Peyer's patch (tissue), 4 donors: ENCODE measurements around the gene JCHAIN. TPM values are rescaled to one million over a fixed set of nuclear protein-coding genes. Genes with fewer than 3 reads are reported as not detected.

Source experiments
- DNase-seq, 3 donors: peaks; one replicate each; pipeline ENCODE4 v3.0.0-alpha.2; 2017 to 2019
- H3K27ac ChIP-seq, 4 donors: fragments of 200-600 bp; sonication (generic); one replicate each; pipeline ENCODE4 v1.5.1; 2016 to 2019
- H3K27me3 ChIP-seq, 2 donors: fragments of 200-600 bp; sonication (generic); one replicate each; pipeline ENCODE4 v1.5.1; 2019
- H3K36me3 ChIP-seq, 3 donors: fragments of 200-600 bp; sonication (generic); one replicate each; pipeline ENCODE4 v1.5.1; 2016 to 2019
- H3K4me1 ChIP-seq, 4 donors: fragments of 200-600 bp; sonication (generic); one replicate each; pipeline ENCODE4 v1.5.1; 2016 to 2019
- H3K4me3 ChIP-seq, 4 donors: fragments of 200-600 bp; sonication (generic); 1 replicate in 3 of 4; 2 replicates in 1 of 4; pipeline ENCODE4 v1.5.1; 2016 to 2019; ENCODE audit warnings: mild to moderate bottlenecking in 1 of 4
- H3K9me3 ChIP-seq, 4 donors: fragments of 200-600 bp; sonication (generic); one replicate each; pipeline ENCODE4 v1.5.1; 2016 to 2019; ENCODE audit warnings: mild to moderate bottlenecking in 1 of 4
- POLR2A ChIP-seq, 2 donors: fragments of 450-650 bp; IDR thresholded peaks; one replicate each; pipeline ENCODE4 v1.5.1; 2017; ENCODE audit warnings: antibody characterized with exemption in 2 of 2, mild to moderate bottlenecking in 2 of 2, moderate library complexity in 2 of 2
- total RNA-seq, 4 donors: library from RNA; depleted of rRNA; stranded (reverse); fragments of >200 nt; gene quantifications; one replicate each; pipeline ENCODE4 v1.1.0, GENCODE V29; 2016
- TF ChIP-seq, protein P1 (sequence below), 6 experiments: fragments of 450-650 bp in 4 of 6; fragments of 200-600 bp in 2 of 6; sonication (generic) in 1 of 6; IDR thresholded peaks; one replicate each; pipeline ENCODE4 v1.5.1; 2017 to 2019; ENCODE audit warnings: antibody characterized with exemption in 6 of 6, mild to moderate bottlenecking in 3 of 6, moderate library complexity in 1 of 6

The JCHAIN gene
- total RNA-seq, 4 donors from 2014 or later: 15.9 to 326 (median 89.6) TPM

DNA sequence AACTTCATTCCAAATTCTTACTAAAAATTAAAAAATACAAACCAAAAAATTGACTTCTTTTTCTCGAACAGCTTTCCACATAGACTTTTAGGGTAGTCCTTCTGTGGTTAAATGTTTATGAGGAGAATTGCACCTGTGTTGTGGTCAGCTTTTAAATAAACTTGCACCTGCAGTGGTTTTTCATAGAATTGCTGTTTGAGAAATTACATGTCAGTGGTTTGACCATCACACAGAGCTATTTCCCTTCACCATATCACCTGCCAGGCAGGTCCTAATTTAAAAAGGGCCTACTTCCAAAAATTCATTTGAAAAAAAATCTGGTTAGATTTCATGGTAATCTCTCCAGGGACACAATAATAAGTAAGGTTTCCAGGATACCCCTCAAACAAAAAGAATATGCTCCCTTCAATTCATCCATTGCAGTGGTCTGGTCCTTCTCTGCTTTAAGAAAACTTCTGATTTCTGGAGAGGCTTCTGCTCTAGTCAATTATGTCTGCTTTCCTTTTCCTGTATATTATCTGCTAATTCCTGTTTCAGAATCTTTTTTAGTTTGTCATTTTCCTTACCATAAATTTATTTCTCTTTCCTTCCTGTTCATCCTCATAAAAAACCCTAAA lies 12.2 kb upstream of the JCHAIN start:
- peak overlapping the region in 2 of 4 donors; percentile 5 to 69 for H3K27ac ChIP-seq
- H3K27me3 ChIP-seq: no peaks in the 10 kb centered on the region
- no peak overlapping the region for H3K4me3 ChIP-seq
- H3K4me1 ChIP-seq: peaks cover 0 to 10% (median 0%) of the 10 kb centered on the region in 4 donors
- no peaks in the 10 kb centered on the region for H3K9me3 ChIP-seq
- no peak for DNase-seq
- TF ChIP-seq, protein P1, sequence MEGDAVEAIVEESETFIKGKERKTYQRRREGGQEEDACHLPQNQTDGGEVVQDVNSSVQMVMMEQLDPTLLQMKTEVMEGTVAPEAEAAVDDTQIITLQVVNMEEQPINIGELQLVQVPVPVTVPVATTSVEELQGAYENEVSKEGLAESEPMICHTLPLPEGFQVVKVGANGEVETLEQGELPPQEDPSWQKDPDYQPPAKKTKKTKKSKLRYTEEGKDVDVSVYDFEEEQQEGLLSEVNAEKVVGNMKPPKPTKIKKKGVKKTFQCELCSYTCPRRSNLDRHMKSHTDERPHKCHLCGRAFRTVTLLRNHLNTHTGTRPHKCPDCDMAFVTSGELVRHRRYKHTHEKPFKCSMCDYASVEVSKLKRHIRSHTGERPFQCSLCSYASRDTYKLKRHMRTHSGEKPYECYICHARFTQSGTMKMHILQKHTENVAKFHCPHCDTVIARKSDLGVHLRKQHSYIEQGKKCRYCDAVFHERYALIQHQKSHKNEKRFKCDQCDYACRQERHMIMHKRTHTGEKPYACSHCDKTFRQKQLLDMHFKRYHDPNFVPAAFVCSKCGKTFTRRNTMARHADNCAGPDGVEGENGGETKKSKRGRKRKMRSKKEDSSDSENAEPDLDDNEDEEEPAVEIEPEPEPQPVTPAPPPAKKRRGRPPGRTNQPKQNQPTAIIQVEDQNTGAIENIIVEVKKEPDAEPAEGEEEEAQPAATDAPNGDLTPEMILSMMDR (IDR thresholded peaks at IDR 0.05): no peak
- no peak for TF ChIP-seq POLR2A (IDR thresholded peaks at IDR 0.05)
- no peaks in the 10 kb centered on the region for H3K36me3 ChIP-seq

DNA sequence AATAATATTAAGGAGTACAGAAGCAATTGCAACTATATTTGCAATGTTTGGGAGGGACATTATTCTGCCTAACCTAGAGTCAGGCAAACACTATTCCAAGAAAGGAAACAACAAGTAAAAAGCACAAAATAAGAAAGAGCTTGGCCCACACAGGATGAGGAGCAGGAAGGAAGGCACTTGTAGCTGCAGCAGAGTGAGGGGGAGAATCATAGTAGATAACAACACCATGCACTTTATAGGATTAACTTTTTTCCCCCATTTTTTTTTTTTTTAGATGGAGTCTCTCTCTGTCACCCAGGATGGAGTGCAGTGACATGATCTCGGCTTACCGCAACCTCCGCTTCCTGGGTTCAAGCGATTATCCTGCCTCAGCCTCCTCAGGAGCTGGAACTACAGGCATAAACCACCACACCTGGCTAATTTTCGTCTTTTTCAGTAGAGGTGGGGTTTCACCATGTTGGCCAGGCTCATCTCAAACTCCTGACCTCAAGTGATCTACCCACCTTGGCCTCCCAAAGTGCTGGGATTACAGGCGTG lies 10.3 kb upstream of the JCHAIN start:
- no peaks in the 10 kb centered on the region for H3K27me3 ChIP-seq
- H3K4me3 ChIP-seq: no peak overlapping the region
- peak overlapping the region in 1 of 4 donors; percentile 63 for H3K27ac ChIP-seq
- TF ChIP-seq, protein P1 (IDR thresholded peaks at IDR 0.05): no peak
- no peak for TF ChIP-seq POLR2A (IDR thresholded peaks at IDR 0.05)
- no peak for DNase-seq
- H3K4me1 ChIP-seq: peaks cover 0 to 10% (median 0%) of the 10 kb centered on the region in 4 donors
- H3K9me3 ChIP-seq: no peaks in the 10 kb centered on the region
- no peaks in the 10 kb centered on the region for H3K36me3 ChIP-seq

DNA sequence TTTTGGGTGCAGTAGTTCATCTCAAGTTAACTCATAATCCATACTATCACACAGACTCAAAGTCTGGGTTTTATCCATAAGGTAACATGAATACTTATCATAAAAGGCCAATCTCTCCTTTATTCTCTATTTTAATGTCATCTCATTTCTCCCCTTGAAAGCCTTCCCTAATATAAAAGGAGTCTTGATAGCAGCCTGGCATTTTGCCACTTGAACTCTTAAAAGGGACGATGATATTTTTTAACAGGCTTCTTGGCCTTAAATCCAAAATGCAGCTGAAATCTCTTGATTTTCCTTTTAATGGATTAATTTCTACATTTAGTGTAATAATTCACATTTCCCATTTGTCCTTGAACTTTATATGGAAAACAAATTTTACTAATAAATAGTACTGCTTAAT lies 8.4 kb upstream of the JCHAIN start:
- Histone ChIP-seq H3K36me3 (no peaks in the 10 kb centered on the region), H3K9me3 (no peaks in the 10 kb centered on the region), H3K27ac (no peak overlapping the region), H3K4me1 (peaks cover 0 to 4% (median 0%) of the 10 kb centered on the region in 4 donors), H3K4me3 (no peak overlapping the region), H3K27me3 (no peaks in the 10 kb centered on the region)
- DNase-seq: no peak
- TF ChIP-seq, protein P1 (IDR thresholded peaks at IDR 0.05): no peak
- TF ChIP-seq POLR2A (IDR thresholded peaks at IDR 0.05): no peak

DNA sequence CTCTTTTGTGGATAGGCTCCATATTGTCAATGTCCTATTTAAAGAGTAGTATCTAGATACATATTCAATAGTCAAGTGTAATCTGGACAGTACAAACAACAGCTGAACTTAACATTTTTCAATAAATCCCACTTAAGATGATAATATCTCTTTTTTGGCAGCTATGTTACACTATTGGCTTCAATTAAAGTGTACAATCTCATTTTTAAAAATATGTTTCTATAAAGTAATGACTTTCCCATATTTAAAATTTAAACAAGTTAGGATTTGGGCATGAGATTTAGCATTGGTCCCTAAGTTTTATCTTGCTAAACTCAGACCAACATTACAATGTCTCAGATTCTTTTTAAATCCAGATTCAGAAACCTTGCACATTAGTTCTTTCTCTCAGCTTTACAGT lies 7.9 kb upstream of the JCHAIN start:
- no peak overlapping the region for H3K27ac ChIP-seq
- H3K27me3 ChIP-seq: no peaks in the 10 kb centered on the region

DNA sequence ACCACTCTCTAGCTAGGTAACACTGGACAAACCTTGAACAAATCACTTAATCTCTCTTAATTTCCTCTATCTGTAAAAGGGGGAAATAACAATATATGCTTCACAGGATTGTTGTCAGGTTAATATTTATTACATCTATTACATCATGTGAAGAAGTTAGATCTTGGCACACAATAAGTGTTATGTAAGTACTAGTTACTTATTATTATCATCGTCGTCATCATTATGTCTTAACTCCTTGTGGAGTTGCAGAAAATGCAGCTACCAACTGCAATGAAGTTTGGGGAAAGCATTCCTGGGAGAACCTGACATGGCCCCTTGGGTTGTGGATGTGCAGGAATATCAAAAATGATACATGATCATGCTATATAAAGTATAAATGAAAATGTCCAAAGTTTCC lies 4.8 kb upstream of the JCHAIN start:
- Histone ChIP-seq H3K36me3 (no peaks in the 10 kb centered on the region), H3K4me1 (no peaks in the 10 kb centered on the region), H3K9me3 (no peaks in the 10 kb centered on the region), H3K27ac (no peak overlapping the region), H3K4me3 (no peak overlapping the region), H3K27me3 (no peaks in the 10 kb centered on the region)
- TF ChIP-seq, protein P1 (IDR thresholded peaks at IDR 0.05): no peak
- no peak for TF ChIP-seq POLR2A (IDR thresholded peaks at IDR 0.05)
- no peak for DNase-seq

More for the DNA sequence above, 7.9 kb upstream of the JCHAIN start:
- no peak overlapping the region for H3K4me3 ChIP-seq
- no peaks in the 10 kb centered on the region for H3K9me3 ChIP-seq
- no peak for TF ChIP-seq POLR2A (IDR thresholded peaks at IDR 0.05)
- TF ChIP-seq, protein P1 (IDR thresholded peaks at IDR 0.05): no peak
- DNase-seq: no peak
- H3K36me3 ChIP-seq: no peaks in the 10 kb centered on the region
- H3K4me1 ChIP-seq: peaks cover 0 to 4% (median 0%) of the 10 kb centered on the region in 4 donors
